ENCODE measurements around the gene SCFD1.
"Not testable (repeated sequence)": the region's sequence is repeated elsewhere in the genome, so short reads cannot be mapped to it uniquely, and the experiment has no call there.

SCFD1 gene

GRCh38 chr14:30680036-30680435, 57.9 kb downstream of the SCFD1 start:
- no peak for DNase-seq

GRCh38 chr14:30680776-30681175, 58.7 kb downstream of the SCFD1 start:
- DNase-seq = not testable (repeated sequence)

GRCh38 chr14:30681752-30682355, 59.7 kb downstream of the SCFD1 start:
- DNase-seq = no peak

- not testable (repeated sequence) for DNase-seq
Measured at GRCh38 chr14:30690487-30691355, 68.6 kb downstream of the SCFD1 start.

GRCh38 chr14:30691751-30692398, 69.8 kb downstream of the SCFD1 start:
- no peak for DNase-seq

GRCh38 chr14:30692669-30693068, 70.5 kb downstream of the SCFD1 start:
- no peak for DNase-seq

- DNase-seq = no peak
Measured at GRCh38 chr14:30698463-30698862, 76.3 kb downstream of the SCFD1 start.

- no peak for DNase-seq
Measured at GRCh38 chr14:30706704-30707103, 84.6 kb downstream of the SCFD1 start.

- no peak for DNase-seq
Measured at GRCh38 chr14:30708157-30708556, 86.0 kb downstream of the SCFD1 start.

GRCh38 chr14:30709201-30709600, 87.1 kb downstream of the SCFD1 start:
- no peak for DNase-seq

- DNase-seq = no peak
Measured at GRCh38 chr14:30710876-30711275, 88.8 kb downstream of the SCFD1 start.

- DNase-seq = no peak
Measured at GRCh38 chr14:30719137-30719536, 97.0 kb downstream of the SCFD1 start.

- no peak for DNase-seq
Measured at GRCh38 chr14:30725763-30726162, 103.6 kb downstream of the SCFD1 start.

- no peak for DNase-seq
Measured at GRCh38 chr14:30728471-30728870, 106.4 kb downstream of the SCFD1 start.

- DNase-seq = no peak
Measured at GRCh38 chr14:30737916-30738315, 115.8 kb downstream of the SCFD1 start.

GRCh38 chr14:30738978-30739377, 116.9 kb downstream of the SCFD1 start:
- DNase-seq = no peak

GRCh38 chr14:30748343-30748742, 126.2 kb downstream of the SCFD1 start:
- DNase-seq = no peak

GRCh38 chr14:30751646-30752416, 129.7 kb downstream of the SCFD1 start:
- DNase-seq = no peak

GRCh38 chr14:30753452-30753851, 131.3 kb downstream of the SCFD1 start:
- no peak for DNase-seq

GRCh38 chr14:30754778-30755177, 132.7 kb downstream of the SCFD1 start:
- no peak for DNase-seq

GRCh38 chr14:30756594-30756993, 134.5 kb downstream of the SCFD1 start:
- DNase-seq = no peak

- DNase-seq = no peak
Measured at GRCh38 chr14:30757082-30757481, 135.0 kb downstream of the SCFD1 start.

Measured in activated CD4-positive, alpha-beta T cell treated with anti-CD3 and anti-CD28 coated beads for 4 hours (primary cell).